HG02870 (cell line): ENCODE data around the gene ZNF365.
"Not testable (repeated sequence)": the region's sequence is repeated elsewhere in the genome, so short reads cannot be mapped to it uniquely, and the experiment has no call there.

Experiments used
- ATAC-seq: cut with Tn5 transposase; IDR thresholded peaks from one replicate; pipeline ENCODE4 v1.9.1; 2021; ENCODE audit warnings: mild to moderate bottlenecking, moderate library complexity; ENCODE audit not compliant: unreplicated experiment

Gene ZNF365

GRCh38 chr10:62373995-62374861, at the start of gene ZNF365:
ZNF365 (plus strand) TSS chr10:62374369; CDS start chr10:62376194, 1,825 bp downstream.
- ATAC-seq = no peak

GRCh38 chr10:62326176-62326575, 48.0 kb upstream of the ZNF365 start:
- no peak for ATAC-seq

GRCh38 chr10:62327885-62328284, 46.3 kb upstream of the ZNF365 start:
- no peak for ATAC-seq

GRCh38 chr10:62330213-62330612, 44.0 kb upstream of the ZNF365 start:
- ATAC-seq = no peak

GRCh38 chr10:62332406-62332805, 41.8 kb upstream of the ZNF365 start:
- ATAC-seq = no peak

- no peak for ATAC-seq
These were observed 40.9 kb upstream of the ZNF365 start for GRCh38 chr10:62333135-62333889.

GRCh38 chr10:62333988-62334682, 40.0 kb upstream of the ZNF365 start:
- no peak for ATAC-seq

GRCh38 chr10:62335326-62335725, 38.8 kb upstream of the ZNF365 start:
- no peak for ATAC-seq

- no peak for ATAC-seq
These were observed 37.8 kb upstream of the ZNF365 start for GRCh38 chr10:62336404-62336803.

GRCh38 chr10:62341419-62341818, 32.8 kb upstream of the ZNF365 start:
- no peak for ATAC-seq

- no peak for ATAC-seq
These were observed 31.2 kb upstream of the ZNF365 start for GRCh38 chr10:62343000-62343399.

GRCh38 chr10:62348029-62348428, 26.1 kb upstream of the ZNF365 start:
- ATAC-seq = no peak

- no peak for ATAC-seq
These were observed 21.7 kb upstream of the ZNF365 start for GRCh38 chr10:62352356-62352970.

GRCh38 chr10:62354916-62355315, 19.3 kb upstream of the ZNF365 start:
- ATAC-seq = no peak

- no peak for ATAC-seq
These were observed 17.7 kb upstream of the ZNF365 start for GRCh38 chr10:62356447-62356846.

GRCh38 chr10:62358151-62358550, 16.0 kb upstream of the ZNF365 start:
- ATAC-seq = not testable (repeated sequence)

GRCh38 chr10:62373639-62373994, 552 bp upstream of the ZNF365 start:
- no peak for ATAC-seq

- ATAC-seq = no peak
These were observed 917 bp downstream of the ZNF365 start for GRCh38 chr10:62374862-62375710.

GRCh38 chr10:62376071-62377025, 2.2 kb downstream of the ZNF365 start:
- ATAC-seq = no peak
